Right atrium auricular region (tissue), 2 donors: ENCODE results near the gene SMYD3. TPM values are rescaled to one million over a fixed set of nuclear protein-coding genes. Genes with fewer than 3 reads are reported as not detected.

Experiments
- DNase-seq: peaks from one replicate; pipeline ENCODE4 v3.0.0-alpha.2; 2019; ENCODE audit warnings: low spot score
- H3K27ac ChIP-seq, 2 donors: fragments of 200-600 bp; sonication (generic); 1 replicate in 1 of 2; 2 replicates in 1 of 2; pipeline ENCODE4 v1.5.1; 2016 to 2019
- H3K27me3 ChIP-seq, 2 donors: fragments of 200-600 bp; sonication (generic); one replicate each; pipeline versions ENCODE4 v1.5.1 to v1.6.0; 2017 to 2019
- H3K36me3 ChIP-seq: fragments of 200-600 bp; sonication (generic); one replicate; pipeline ENCODE4 v1.5.1; 2016
- H3K4me1 ChIP-seq, 2 donors: fragments of 200-600 bp; sonication (generic); one replicate each; pipeline versions ENCODE4 v1.5.1 to v1.6.0; 2017 to 2019
- H3K4me3 ChIP-seq, 2 donors: fragments of 200-600 bp; sonication (generic); 1 replicate in 1 of 2; 2 replicates in 1 of 2; pipeline ENCODE4 v1.5.1; 2017 to 2019; ENCODE audit warnings: mild to moderate bottlenecking in 1 of 2, moderate library complexity in 1 of 2
- H3K9me3 ChIP-seq, 2 donors: fragments of 200-600 bp; sonication (generic); one replicate each; pipeline ENCODE4 v1.5.1; 2019
- CTCF ChIP-seq, 2 donors: fragments of 200-600 bp; sonication (generic); IDR thresholded peaks; one replicate each; pipeline ENCODE4 v1.5.1; 2019; ENCODE audit warnings: antibody characterized with exemption in 2 of 2
- total RNA-seq, 2 donors: library from RNA; depleted of rRNA; stranded (reverse); fragments of >200 nt; gene quantifications; one replicate each; pipeline ENCODE4 v1.1.0, GENCODE V29; 2016

Gene SMYD3
- total RNA-seq, 2 donors from 2014 or later = 7.9 to 8.5 TPM

DNA sequence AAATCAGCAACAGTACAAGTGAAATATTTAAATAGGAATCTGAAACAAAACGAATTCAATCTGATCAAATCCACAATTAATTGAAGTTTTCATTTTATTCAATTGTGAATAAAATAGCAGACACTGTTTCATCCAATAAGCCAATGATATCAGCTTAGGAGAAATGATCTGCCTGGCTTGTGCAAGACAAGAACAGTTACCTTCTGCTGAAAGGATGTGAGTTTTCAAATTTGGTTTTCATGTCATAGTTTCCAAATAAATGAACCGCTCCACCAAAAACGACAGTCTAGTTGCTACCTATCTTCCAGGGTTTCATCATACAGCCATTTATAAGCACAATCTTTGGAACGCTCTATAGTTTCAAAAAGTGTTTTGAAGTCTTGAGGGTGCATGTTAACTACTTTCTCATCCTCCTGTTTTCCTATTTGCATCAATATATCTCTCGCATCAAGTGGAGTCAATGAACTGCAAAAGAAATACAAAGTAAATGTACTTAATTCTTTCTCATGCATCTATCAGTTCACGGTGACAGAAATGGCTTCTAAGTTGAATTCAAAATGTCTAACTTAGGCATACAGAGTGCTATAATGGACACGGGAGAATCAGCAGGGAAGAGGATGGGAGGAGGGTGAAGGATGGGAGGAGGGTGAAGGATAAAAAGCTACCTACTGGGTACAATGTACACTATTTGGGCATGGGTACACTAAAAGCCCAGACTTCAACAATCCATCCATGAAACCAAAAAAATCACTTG, 33.8 kb upstream of the SMYD3 start:
- no peak overlapping the region for H3K4me3 ChIP-seq
- peaks cover 49% of the 10 kb centered on the region for H3K36me3 ChIP-seq
- H3K27me3 ChIP-seq = no peaks in the 10 kb centered on the region
- H3K9me3 ChIP-seq = no peaks in the 10 kb centered on the region
- H3K4me1 ChIP-seq = no peaks in the 10 kb centered on the region
- H3K27ac ChIP-seq = no peak overlapping the region
- no peak for TF ChIP-seq CTCF (IDR thresholded peaks at IDR 0.05)
- no peak for DNase-seq

- Histone ChIP-seq H3K9me3 (no peaks in the 10 kb centered on the region), H3K4me3 (no peak overlapping the region), H3K36me3 (peaks cover 26% of the 10 kb centered on the region), H3K4me1 (no peaks in the 10 kb centered on the region), H3K27me3 (no peaks in the 10 kb centered on the region), H3K27ac (no peak overlapping the region)
- no peak for TF ChIP-seq CTCF (IDR thresholded peaks at IDR 0.05)
- peak; percentile 50 for DNase-seq
Observed at GRCh38 chr1:246537887-246538286, 30.8 kb upstream of the SMYD3 start.

DNA sequence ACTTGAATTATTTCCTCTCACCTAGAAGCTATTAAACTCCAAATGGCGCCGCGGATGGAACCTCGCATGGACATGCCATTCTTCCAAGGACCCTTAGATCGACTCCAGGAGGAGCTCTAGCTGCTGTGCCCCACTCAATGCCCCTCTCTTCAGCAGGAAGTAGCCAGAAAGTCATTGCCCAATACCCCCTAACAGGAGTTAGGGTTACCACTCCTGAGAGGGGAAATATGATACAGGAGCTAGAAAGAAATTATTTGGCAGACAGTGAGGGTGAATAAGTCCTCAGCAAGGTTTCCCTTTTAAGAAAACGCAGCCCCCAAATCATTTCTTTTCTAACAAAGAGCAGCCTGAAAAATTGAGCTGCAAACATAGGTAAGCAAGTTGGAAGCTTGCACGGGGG, 30.4 kb upstream of the SMYD3 start:
- no peaks in the 10 kb centered on the region for H3K4me1 ChIP-seq
- no peaks in the 10 kb centered on the region for H3K9me3 ChIP-seq
- H3K27ac ChIP-seq = no peak overlapping the region
- TF ChIP-seq CTCF (IDR thresholded peaks at IDR 0.05) = no peak
- H3K27me3 ChIP-seq = no peaks in the 10 kb centered on the region
- no peak overlapping the region for H3K4me3 ChIP-seq
- DNase-seq = peak; percentile 38
- peaks cover 22% of the 10 kb centered on the region for H3K36me3 ChIP-seq

DNA sequence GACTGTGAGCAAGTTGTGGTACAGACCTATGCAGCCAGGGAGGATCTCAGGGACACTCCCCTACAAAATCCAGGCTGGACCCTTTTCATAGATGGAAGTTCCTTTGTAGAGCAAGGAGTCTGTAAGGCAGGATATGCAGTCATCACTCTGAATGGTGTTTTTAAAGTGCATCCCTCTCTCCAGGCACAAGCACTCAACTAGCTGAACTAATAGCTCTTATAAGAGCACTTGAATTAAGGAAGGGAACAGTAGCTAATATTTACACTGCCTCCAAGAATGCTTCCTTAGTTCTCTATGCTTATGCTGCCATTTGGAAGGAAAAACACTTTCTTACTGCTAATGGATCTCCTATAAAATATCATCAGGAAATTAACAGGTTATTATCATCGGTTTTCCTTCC, 27.0 kb upstream of the SMYD3 start:
- Histone ChIP-seq H3K9me3 (peaks cover 0 to 15% of the 10 kb centered on the region in 2 donors), H3K4me1 (no peaks in the 10 kb centered on the region), H3K27me3 (no peaks in the 10 kb centered on the region), H3K36me3 (no peaks in the 10 kb centered on the region), H3K4me3 (no peak overlapping the region), H3K27ac (no peak overlapping the region)
- DNase-seq = peak; percentile 2
- TF ChIP-seq CTCF (IDR thresholded peaks at IDR 0.05) = no peak

- H3K36me3 ChIP-seq = no peaks in the 10 kb centered on the region
- H3K27me3 ChIP-seq = no peaks in the 10 kb centered on the region
- no peaks in the 10 kb centered on the region for H3K4me1 ChIP-seq
- peak; percentile 1 for DNase-seq
- peaks cover 0 to 15% of the 10 kb centered on the region in 2 donors for H3K9me3 ChIP-seq
- TF ChIP-seq CTCF (IDR thresholded peaks at IDR 0.05) = no peak
- no peak overlapping the region for H3K27ac ChIP-seq
- no peak overlapping the region for H3K4me3 ChIP-seq
Observed at GRCh38 chr1:246533371-246533905, 26.4 kb upstream of the SMYD3 start.
